CD14-positive monocyte (primary cell): Measurements from ENCODE around the gene XXYLT1. TPM values are rescaled to one million over a fixed set of nuclear protein-coding genes. Genes with fewer than 3 reads are reported as not detected.
A peak's percentile ranks its signal among the peaks of the same experiment; 100 is the strongest.

ENCODE experiments used
- DNase-seq, 3 donors: peaks; one replicate each; pipeline ENCODE4 v3.0.0-alpha.2; 2011 to 2022
- H2AFZ ChIP-seq: 2 replicates; pipeline ENCODE4 v1.6.0; 2012; ENCODE audit warnings: mild to moderate bottlenecking, low read depth, low read length, inconsistent platforms; ENCODE audit not compliant: insufficient read depth, poor library complexity, severe bottlenecking
- H3K27ac ChIP-seq, 2 donors: 1 replicate in 1 of 2; 2 replicates in 1 of 2; pipeline ENCODE4 v1.5.1; 2012 to 2013; ENCODE audit warnings: low read length in 2 of 2, control low read depth in 1 of 2, inconsistent platforms in 1 of 2, low read depth in 1 of 2, mild to moderate bottlenecking in 1 of 2
- H3K27me3 ChIP-seq, 2 donors: one replicate each; pipeline versions ENCODE4 v1.6.0 to v1.6.1; 2011 to 2013; ENCODE audit warnings: low read length in 2 of 2; ENCODE audit not compliant: control insufficient read depth in 2 of 2, insufficient read depth in 2 of 2
- H3K36me3 ChIP-seq, 2 donors: replicated peaks in 1 of 2; 1 replicate in 1 of 2; 2 replicates in 1 of 2; pipeline versions ENCODE4 v1.5.1 to v1.6.1; 2012 to 2013; ENCODE audit warnings: low read length in 2 of 2, control low read depth in 1 of 2, inconsistent platforms in 1 of 2, mild to moderate bottlenecking in 1 of 2; ENCODE audit not compliant: insufficient read depth in 2 of 2, control insufficient read depth in 1 of 2
- H3K4me1 ChIP-seq, 2 donors: 1 replicate in 1 of 2; 2 replicates in 1 of 2; pipeline versions ENCODE4 v1.5.1 to v1.6.1; 2012 to 2013; ENCODE audit warnings: low read length in 2 of 2, control low read depth in 1 of 2, inconsistent platforms in 1 of 2, mild to moderate bottlenecking in 1 of 2, moderate library complexity in 1 of 2; ENCODE audit not compliant: insufficient read depth in 2 of 2, control insufficient read depth in 1 of 2
- H3K4me2 ChIP-seq: replicated peaks from 2 replicates; pipeline ENCODE3; 2012; ENCODE audit warnings: low read length, moderate library complexity, mild to moderate bottlenecking; ENCODE audit not compliant: poor library complexity, severe bottlenecking; ENCODE audit errors: extremely low read depth
- H3K4me3 ChIP-seq, 3 experiments: fragments of 200-600 bp in 1 of 3; sonication (generic) in 1 of 3; replicated peaks in 1 of 3; 1 replicate in 2 of 3; 2 replicates in 1 of 3; pipeline ENCODE4 v1.5.1; 2011 to 2013; ENCODE audit warnings: low read length in 3 of 3, mild to moderate bottlenecking in 3 of 3, control low read depth in 2 of 3, low read depth in 2 of 3, inconsistent platforms in 1 of 3, moderate library complexity in 1 of 3
- H3K79me2 ChIP-seq: 2 replicates; pipeline ENCODE4 v1.6.0; 2012; ENCODE audit warnings: mild to moderate bottlenecking, control low read depth, inconsistent platforms, low read length, moderate library complexity; ENCODE audit not compliant: insufficient read depth
- H3K9ac ChIP-seq: 2 replicates; pipeline ENCODE4 v1.6.0; 2017; ENCODE audit warnings: low read length, mild to moderate bottlenecking; ENCODE audit not compliant: insufficient read depth, poor library complexity, severe bottlenecking
- H3K9me3 ChIP-seq, 2 donors: replicated peaks in 1 of 2; 1 replicate in 1 of 2; 2 replicates in 1 of 2; pipeline versions ENCODE4 v1.5.1 to v1.6.1; 2012 to 2013; ENCODE audit warnings: low read length in 2 of 2, control low read depth in 1 of 2; ENCODE audit not compliant: control insufficient read depth in 1 of 2, insufficient read depth in 1 of 2
- H4K20me1 ChIP-seq: 2 replicates; pipeline ENCODE4 v1.6.0; 2012; ENCODE audit warnings: mild to moderate bottlenecking, low read length, control low read depth, moderate library complexity; ENCODE audit not compliant: insufficient read depth
- H3K27ac Mint-ChIP-seq, 7 donors: one replicate each; pipeline ENCODE4 v1.8.0; 2020; ENCODE audit warnings: mild to moderate bottlenecking in 7 of 7, mixed read lengths in 7 of 7, moderate library complexity in 6 of 7, inconsistent platforms in 2 of 7
- H3K27me3 Mint-ChIP-seq, 3 donors: one replicate each; pipeline ENCODE4 v1.8.0; 2021 to 2022; ENCODE audit warnings: low read depth in 3 of 3, mild to moderate bottlenecking in 3 of 3, mixed read lengths in 3 of 3, moderate library complexity in 3 of 3, inconsistent platforms in 1 of 3
- H3K36me3 Mint-ChIP-seq, 2 donors: one replicate each; pipeline ENCODE4 v1.8.0; 2020; ENCODE audit warnings: mixed read lengths in 2 of 2, inconsistent platforms in 1 of 2, mild to moderate bottlenecking in 1 of 2
- H3K4me1 Mint-ChIP-seq: one replicate; pipeline ENCODE4 v1.8.0; 2020; ENCODE audit warnings: mild to moderate bottlenecking, mixed read lengths
- H3K4me3 Mint-ChIP-seq, 2 donors: one replicate each; pipeline ENCODE4 v1.8.0; 2020; ENCODE audit warnings: mild to moderate bottlenecking in 2 of 2, mixed read lengths in 2 of 2, moderate library complexity in 1 of 2
- H3K9me3 Mint-ChIP-seq, 7 donors: one replicate each; pipeline ENCODE4 v1.8.0; 2020 to 2022; ENCODE audit warnings: mixed read lengths in 7 of 7, mild to moderate bottlenecking in 6 of 7, moderate library complexity in 6 of 7, inconsistent platforms in 2 of 7
- WGBS: methylation state at CpG from one replicate; pipeline ENCODE4 v1.1.5; 2013; ENCODE audit warnings: missing lambda C conversion rate; ENCODE audit not compliant: insufficient coverage; 5-methylcytosine and 5-hydroxymethylcytosine counted together
- intact Hi-C, 2 donors: fragments of 100-400 bp; cut with micrococcal nuclease; formaldehyde crosslinking; loops; one replicate each; pipeline versions ENCODE4 v1.15.0 to v1.15.1; 2023
- polyA plus RNA-seq, 3 donors: library from polyadenylated mRNA; depleted of rRNA in 1 of 3; unstranded in 2 of 3; stranded (reverse) in 1 of 3; fragments of 300-500 nt in 2 of 3; fragments of >200 nt in 1 of 3; fragmentation: Illumina TruSeq in 2 of 3; gene quantifications; 1 replicate in 2 of 3; 2 replicates in 1 of 3; pipeline ENCODE4 v1.2.3, GENCODE V29; 2012 to 2021
- TF ChIP-seq, protein P1 (sequence below): fragments of 200-600 bp; IDR thresholded peaks from one replicate; pipeline ENCODE4 v1.8.0; 2022; ENCODE audit warnings: antibody characterized with exemption, mild to moderate bottlenecking

The XXYLT1 gene
- polyA plus RNA-seq, 3 donors, result 11.8 to 13.5 (median 13.2) TPM

DNA sequence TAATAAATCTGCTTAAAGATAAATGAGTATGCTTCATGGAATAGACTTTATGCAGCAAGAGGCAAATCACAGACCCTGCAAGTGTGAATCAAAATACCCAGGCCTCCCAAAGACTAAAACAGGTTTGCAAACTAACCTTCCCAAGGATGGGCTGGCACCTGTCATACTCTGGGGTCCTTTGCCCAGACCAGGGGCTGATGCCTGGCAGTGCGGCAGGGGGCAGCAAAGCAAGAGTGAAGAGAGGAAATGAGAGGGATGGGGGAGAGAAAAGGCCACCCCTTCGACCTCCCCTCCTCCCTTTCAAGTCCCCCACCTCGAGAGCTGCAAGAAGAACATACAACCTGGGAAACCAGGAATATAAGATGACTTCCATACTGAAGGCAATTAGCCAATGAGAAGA lies 31.8 kb downstream of the XXYLT1 start:
- no peak for DNase-seq
- Mint-ChIP-seq H3K9me3 (peaks cover 0 to 22% (median 15%) of the 10 kb centered on the region in 7 donors), H3K27me3 (no peaks in the 10 kb centered on the region), H3K27ac (no peak overlapping the region), H3K4me3 (no peak overlapping the region), H3K4me1 (no peaks in the 10 kb centered on the region), H3K36me3 (peaks cover 22 to 34% of the 10 kb centered on the region in 2 donors)
- intact Hi-C loops, result loop anchor here in 1 of 2 donors (10.0 kb wide), 1 partner anchor 264 kb away; no protein-coding TSS in a partner anchor
- Histone ChIP-seq H2AFZ (no peak overlapping the region), H3K79me2 (no peaks in the 10 kb centered on the region), H3K9ac (no peak overlapping the region), H3K9me3 (peaks cover 8 to 22% of the 10 kb centered on the region in 2 donors), H3K27me3 (no peaks in the 10 kb centered on the region), H3K4me1 (no peaks in the 10 kb centered on the region), H3K4me2 (no peak overlapping the region), H3K36me3 (no peaks in the 10 kb centered on the region), H3K4me3 (no peak overlapping the region), H3K27ac (no peak overlapping the region), H4K20me1 (no peaks in the 10 kb centered on the region)
- TF ChIP-seq, protein P1, sequence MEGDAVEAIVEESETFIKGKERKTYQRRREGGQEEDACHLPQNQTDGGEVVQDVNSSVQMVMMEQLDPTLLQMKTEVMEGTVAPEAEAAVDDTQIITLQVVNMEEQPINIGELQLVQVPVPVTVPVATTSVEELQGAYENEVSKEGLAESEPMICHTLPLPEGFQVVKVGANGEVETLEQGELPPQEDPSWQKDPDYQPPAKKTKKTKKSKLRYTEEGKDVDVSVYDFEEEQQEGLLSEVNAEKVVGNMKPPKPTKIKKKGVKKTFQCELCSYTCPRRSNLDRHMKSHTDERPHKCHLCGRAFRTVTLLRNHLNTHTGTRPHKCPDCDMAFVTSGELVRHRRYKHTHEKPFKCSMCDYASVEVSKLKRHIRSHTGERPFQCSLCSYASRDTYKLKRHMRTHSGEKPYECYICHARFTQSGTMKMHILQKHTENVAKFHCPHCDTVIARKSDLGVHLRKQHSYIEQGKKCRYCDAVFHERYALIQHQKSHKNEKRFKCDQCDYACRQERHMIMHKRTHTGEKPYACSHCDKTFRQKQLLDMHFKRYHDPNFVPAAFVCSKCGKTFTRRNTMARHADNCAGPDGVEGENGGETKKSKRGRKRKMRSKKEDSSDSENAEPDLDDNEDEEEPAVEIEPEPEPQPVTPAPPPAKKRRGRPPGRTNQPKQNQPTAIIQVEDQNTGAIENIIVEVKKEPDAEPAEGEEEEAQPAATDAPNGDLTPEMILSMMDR, result no peak
- no CpG with 5 or more reads among the region's 3 CpGs for WGBS

DNA sequence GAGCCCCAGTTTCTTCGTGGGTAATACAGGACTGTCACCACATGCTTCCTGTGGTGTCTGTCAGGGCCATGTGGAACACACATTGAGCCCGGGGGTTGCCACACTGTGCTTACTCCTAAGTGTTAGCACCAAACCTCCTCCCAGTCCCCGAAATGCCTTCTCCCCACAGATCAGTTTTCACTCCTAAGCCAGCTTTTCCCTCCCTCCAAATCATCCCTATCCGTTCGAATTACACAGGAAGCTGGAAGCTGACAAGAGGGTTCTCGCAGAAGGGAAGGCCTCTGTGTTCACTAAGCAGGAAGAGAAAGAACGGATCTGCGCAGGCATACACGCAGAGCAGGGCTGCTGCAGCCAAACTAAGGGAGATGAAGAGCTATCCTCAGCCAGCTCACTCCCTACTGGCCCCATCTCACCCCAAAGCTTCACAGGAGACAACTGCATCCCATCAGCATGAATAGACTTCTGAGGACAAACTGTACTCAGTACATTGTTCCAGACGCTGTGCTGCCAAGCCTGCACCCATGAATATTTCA lies 32.3 kb downstream of the XXYLT1 start:
- H3K4me1 ChIP-seq, result no peaks in the 10 kb centered on the region
- DNase-seq, result peak in 1 of 3 donors; percentile 0
- TF ChIP-seq, protein P1, result no peak
- no peak overlapping the region for H3K4me3 ChIP-seq
- peaks cover 0 to 22% (median 15%) of the 10 kb centered on the region in 7 donors for H3K9me3 Mint-ChIP-seq
- intact Hi-C loops, result loop anchor here in 1 of 2 donors (10.0 kb wide), 1 partner anchor 264 kb away; no protein-coding TSS in a partner anchor
- H3K4me2 ChIP-seq, result no peak overlapping the region
- no peak overlapping the region for H3K27ac Mint-ChIP-seq
- no peak overlapping the region for H3K9ac ChIP-seq
- H4K20me1 ChIP-seq, result no peaks in the 10 kb centered on the region
- no peak overlapping the region for H3K4me3 Mint-ChIP-seq
- peaks cover 0 to 2% (median 0%) of the 10 kb centered on the region in 3 donors for H3K27me3 Mint-ChIP-seq
- peaks cover 22 to 34% of the 10 kb centered on the region in 2 donors for H3K36me3 Mint-ChIP-seq
- H3K27ac ChIP-seq, result no peak overlapping the region
- H3K36me3 ChIP-seq, result no peaks in the 10 kb centered on the region
- no peaks in the 10 kb centered on the region for H3K27me3 ChIP-seq
- H3K79me2 ChIP-seq, result no peaks in the 10 kb centered on the region
- no peak overlapping the region for H2AFZ ChIP-seq
- no peaks in the 10 kb centered on the region for H3K4me1 Mint-ChIP-seq
- WGBS, result 70% methylated on average over 5 of the region's 10 CpGs
- peaks cover 8 to 22% of the 10 kb centered on the region in 2 donors for H3K9me3 ChIP-seq
